ENCODE measurements around the gene HBP1.

Gene HBP1

DNA sequence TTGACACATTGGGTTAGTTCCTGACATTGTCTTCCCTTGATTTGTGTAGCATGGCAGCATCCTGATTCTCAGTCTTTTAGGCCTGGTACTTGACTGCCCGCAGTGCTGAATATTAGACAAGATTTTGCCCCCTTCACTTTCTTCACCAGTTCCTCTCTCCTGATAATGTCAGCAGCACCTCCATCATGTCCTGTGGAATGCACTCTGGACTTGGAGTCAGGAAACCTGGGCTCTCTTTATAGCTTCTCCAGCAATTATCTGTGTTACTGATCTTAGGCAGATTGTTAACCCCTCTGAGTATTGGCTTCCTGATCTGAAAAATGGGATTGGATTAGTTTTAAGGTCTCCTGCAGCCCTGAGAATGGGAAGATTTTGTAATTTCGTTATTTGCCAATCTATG is 19.0 kb downstream of the HBP1 start:
- TF ChIP-seq, protein P1, sequence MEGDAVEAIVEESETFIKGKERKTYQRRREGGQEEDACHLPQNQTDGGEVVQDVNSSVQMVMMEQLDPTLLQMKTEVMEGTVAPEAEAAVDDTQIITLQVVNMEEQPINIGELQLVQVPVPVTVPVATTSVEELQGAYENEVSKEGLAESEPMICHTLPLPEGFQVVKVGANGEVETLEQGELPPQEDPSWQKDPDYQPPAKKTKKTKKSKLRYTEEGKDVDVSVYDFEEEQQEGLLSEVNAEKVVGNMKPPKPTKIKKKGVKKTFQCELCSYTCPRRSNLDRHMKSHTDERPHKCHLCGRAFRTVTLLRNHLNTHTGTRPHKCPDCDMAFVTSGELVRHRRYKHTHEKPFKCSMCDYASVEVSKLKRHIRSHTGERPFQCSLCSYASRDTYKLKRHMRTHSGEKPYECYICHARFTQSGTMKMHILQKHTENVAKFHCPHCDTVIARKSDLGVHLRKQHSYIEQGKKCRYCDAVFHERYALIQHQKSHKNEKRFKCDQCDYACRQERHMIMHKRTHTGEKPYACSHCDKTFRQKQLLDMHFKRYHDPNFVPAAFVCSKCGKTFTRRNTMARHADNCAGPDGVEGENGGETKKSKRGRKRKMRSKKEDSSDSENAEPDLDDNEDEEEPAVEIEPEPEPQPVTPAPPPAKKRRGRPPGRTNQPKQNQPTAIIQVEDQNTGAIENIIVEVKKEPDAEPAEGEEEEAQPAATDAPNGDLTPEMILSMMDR (IDR thresholded peaks at IDR 0.05; ENCODE audit: control extremely low read depth, extremely low read depth, low read depth, missing control alignments), result no peak
- ChIA-PET POLR2A (no interaction called here), CTCF (no interaction called here)
- DNase-seq (ENCODE audit: extremely low spot score), result no peak

DNA sequence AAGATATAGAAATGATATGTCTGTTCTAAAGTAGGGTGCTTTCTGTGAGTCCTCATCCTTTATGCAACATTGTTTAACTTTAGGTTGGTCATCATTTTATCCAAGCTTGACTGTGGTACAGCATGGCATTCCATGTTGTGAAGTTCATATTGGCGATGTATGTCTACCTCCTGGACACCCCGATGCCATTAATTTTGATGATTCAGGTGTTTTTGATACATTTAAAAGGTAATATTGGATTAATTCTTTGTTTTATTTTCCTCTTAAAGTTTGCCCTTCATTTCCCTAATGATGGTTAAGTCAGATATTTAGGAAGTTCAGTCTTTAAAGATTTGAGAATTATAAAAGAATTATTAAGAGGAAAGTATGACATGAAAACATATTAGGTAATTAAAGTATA is 21.3 kb downstream of the HBP1 start:
- ChIA-PET CTCF (interaction anchor here (0.7 to 1.7 kb wide), 8 partner anchors 9 to 374 kb away, joined by 3 to 4 read pairs (median 4); partner anchors contain the start of genes COG5 and DUS4L), POLR2A (no interaction called here)
- TF ChIP-seq, protein P1 (IDR thresholded peaks at IDR 0.05; ENCODE audit: control extremely low read depth, extremely low read depth, low read depth, missing control alignments), result no peak
- no peak for DNase-seq (ENCODE audit: extremely low spot score)

DNA sequence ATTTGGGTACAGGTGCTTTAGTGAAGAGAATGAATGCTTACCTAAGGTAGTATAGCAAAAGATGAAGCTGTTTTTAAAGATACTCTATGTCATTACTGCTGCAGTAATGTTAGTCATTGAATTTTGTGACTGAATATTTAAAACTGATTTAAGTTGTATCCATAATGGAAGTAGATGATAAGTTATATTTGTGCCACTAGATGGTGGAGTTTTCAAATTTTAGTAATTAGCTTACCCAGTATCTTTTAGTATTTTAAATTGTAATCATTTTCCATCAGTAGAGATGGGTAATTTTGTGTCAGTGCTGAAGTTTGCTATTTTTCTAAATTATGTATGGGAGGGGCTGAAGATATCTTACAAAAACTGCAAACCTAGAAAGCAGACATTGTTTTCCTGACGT is 25.2 kb downstream of the HBP1 start:
- ChIA-PET CTCF (interaction anchor here (1.1 to 4.1 kb wide), 3 partner anchors 12 to 26 kb away, joined by 3 to 17 read pairs (median 7); no protein-coding TSS in a partner anchor), POLR2A (interaction anchor here (2.4 kb wide), 1 partner anchor 25 kb away, joined by 10 read pairs; the partner anchor contains the start of gene HBP1)
- DNase-seq (ENCODE audit: extremely low spot score), result no peak
- TF ChIP-seq, protein P1 (IDR thresholded peaks at IDR 0.05; ENCODE audit: control extremely low read depth, extremely low read depth, low read depth, missing control alignments), result no peak

- ChIA-PET CTCF (interaction anchor here (1.2 to 4.1 kb wide), 2 partner anchors 9 to 16 kb away, joined by 5 to 17 read pairs; no protein-coding TSS in a partner anchor), POLR2A (interaction anchor here (0.7 kb wide), 1 partner anchor 28 kb away, joined by 4 read pairs; the partner anchor contains the start of gene HBP1)
- TF ChIP-seq, protein P1 (IDR thresholded peaks at IDR 0.05; ENCODE audit: control extremely low read depth, extremely low read depth, low read depth, missing control alignments), result no peak
- DNase-seq (ENCODE audit: extremely low spot score), result no peak
These were observed 28.2 kb downstream of the HBP1 start for GRCh38 chr7:107196834-107197610.

GRCh38 chr7:107201795-107202450 is 33.1 kb downstream of the HBP1 start:
- DNase-seq (ENCODE audit: extremely low spot score), result peak; percentile 32
- TF ChIP-seq, protein P1 (IDR thresholded peaks at IDR 0.05; ENCODE audit: control extremely low read depth, extremely low read depth, low read depth, missing control alignments), result peak; percentile 59
- POLR2A ChIA-PET, result interaction anchor here (0.6 kb wide), 1 partner anchor 1834 kb away, joined by 3 read pairs; no protein-coding TSS in a partner anchor
- CTCF ChIA-PET, result interaction anchor here (1.6 to 1.8 kb wide), 3 partner anchors 12 to 28 kb away, joined by 3 to 7 read pairs (median 6); no protein-coding TSS in a partner anchor

- POLR2A ChIA-PET, result no interaction called here
- DNase-seq (ENCODE audit: extremely low spot score), result no peak
- TF ChIP-seq, protein P1 (IDR thresholded peaks at IDR 0.05; ENCODE audit: control extremely low read depth, extremely low read depth, low read depth, missing control alignments), result no peak
- CTCF ChIA-PET, result interaction anchor here (0.6 to 4.5 kb wide), 5 partner anchors 8 to 16 kb away, joined by 3 to 17 read pairs (median 4); no protein-coding TSS in a partner anchor
These were observed 34.8 kb downstream of the HBP1 start for GRCh38 chr7:107203607-107204006.
